ENCODE measurements around the gene IFNA17.
"Not testable (repeated sequence)": the region's sequence is repeated elsewhere in the genome, so short reads cannot be mapped to it uniquely, and the experiment has no call there.

Gene IFNA17

GRCh38 chr9:21210311-21210710 is 17.7 kb downstream of the IFNA17 start:
- FAIRE-seq: no peak

- FAIRE-seq: not testable (repeated sequence)
These were observed 21.0 kb downstream of the IFNA17 start, which contains the start of gene IFNA10 for GRCh38 chr9:21207043-21207442. Gene IFNA10 (minus strand): TSS chr9:21207143. CDS start chr9:21207097, 46 bp downstream.

- FAIRE-seq: no peak
These were observed 22.8 kb downstream of the IFNA17 start for GRCh38 chr9:21205204-21205603.

GRCh38 chr9:21202105-21202504 is 25.9 kb downstream of the IFNA17 start, which contains the start of gene IFNA7:
Gene IFNA7 (minus strand): TSS chr9:21202205. CDS start chr9:21202165, 40 bp downstream.
- FAIRE-seq: not testable (repeated sequence)

- FAIRE-seq: not testable (repeated sequence)
These were observed 32.9 kb downstream of the IFNA17 start for GRCh38 chr9:21194867-21195776.

- not testable (repeated sequence) for FAIRE-seq
These were observed 40.5 kb downstream of the IFNA17 start, which contains the start of gene IFNA4 for GRCh38 chr9:21187487-21187886. Gene IFNA4 (minus strand): TSS chr9:21187587. CDS start chr9:21187531, 56 bp downstream.

GRCh38 chr9:21182810-21183736 is 44.9 kb downstream of the IFNA17 start:
- not testable (repeated sequence) for FAIRE-seq
